ENCODE results near the gene KPNA1.

The KPNA1 gene

DNA sequence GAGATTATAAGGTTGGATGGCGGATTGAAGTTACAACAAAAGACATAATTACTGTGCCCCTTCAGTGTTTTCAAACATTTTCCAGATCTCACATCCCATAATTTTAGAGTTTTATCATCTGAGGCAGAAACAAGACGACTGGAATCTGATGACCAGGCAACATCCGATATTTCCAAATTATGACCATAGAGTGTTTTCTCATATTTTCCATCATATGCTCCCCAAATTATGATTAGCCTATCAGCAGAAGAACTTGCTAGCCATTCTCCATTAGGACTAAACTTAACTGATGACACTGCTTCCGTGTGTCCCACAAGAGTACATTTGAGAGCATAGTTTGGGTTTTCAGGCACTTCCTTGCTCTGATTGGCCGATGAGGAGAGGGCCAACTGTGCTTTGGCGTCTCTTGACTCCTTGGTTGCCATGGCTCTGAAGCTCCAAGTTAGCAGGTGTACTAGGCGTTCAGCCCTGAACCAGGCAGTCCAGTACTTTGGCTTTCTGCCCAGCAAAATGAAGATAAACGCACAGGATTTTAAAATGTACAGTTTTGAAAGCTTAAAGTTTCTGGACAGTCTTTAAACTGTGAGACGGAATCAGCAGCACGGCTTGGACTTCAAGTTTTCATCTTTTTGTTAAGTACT lies 99.5 kb downstream of the KPNA1 start:
- FAIRE-seq (no peak), DNase-seq (ENCODE audit: insufficient read length, low spot score) (peak; percentile 38)
- TF ChIP-seq SPI1 (IDR thresholded peaks at IDR 0.05; ENCODE audit: low read depth, low read length) (peak; percentile 61), POLR2A (IDR thresholded peaks at IDR 0.05; ENCODE audit: low read depth, low read length) (no peak)

DNA sequence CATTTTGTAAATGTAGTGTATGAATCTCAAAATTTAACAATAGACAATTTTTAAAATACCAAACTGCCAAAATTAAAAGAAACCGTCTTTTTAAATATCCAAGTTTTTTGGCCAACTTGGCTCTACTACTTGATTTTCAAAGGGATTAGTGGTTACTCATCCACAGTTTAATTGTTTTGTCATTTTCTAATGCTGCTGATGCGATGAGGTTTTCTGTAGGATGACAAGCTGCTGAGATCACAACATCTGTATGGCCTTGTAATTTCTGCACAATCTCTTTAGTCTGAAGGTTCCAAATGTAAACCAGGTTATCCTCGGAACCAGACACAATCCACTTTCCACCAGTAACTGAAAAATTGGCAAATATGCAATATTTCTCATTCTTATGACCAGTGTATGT lies 100.3 kb downstream of the KPNA1 start:
- TF ChIP-seq POU2F2 (IDR thresholded peaks at IDR 0.05; ENCODE audit: low read depth, low read length), result no peak
- no peak for TF ChIP-seq POLR2AphosphoS5 (IDR thresholded peaks at IDR 0.05; ENCODE audit: low read depth, low read length)
- no peak for TF ChIP-seq POLR2A (IDR thresholded peaks at IDR 0.05; ENCODE audit: low read depth, low read length)
- TF ChIP-seq TAF1 (IDR thresholded peaks at IDR 0.05; ENCODE audit: low read depth, low read length), result no peak
- no peak for TF ChIP-seq SPI1 (IDR thresholded peaks at IDR 0.05; ENCODE audit: low read depth, low read length)
- TF ChIP-seq PAX5 (IDR thresholded peaks at IDR 0.05; ENCODE audit: insufficient read depth, low read length, severe bottlenecking), result no peak
- FAIRE-seq (no peak), DNase-seq (ENCODE audit: insufficient read length, low spot score) (no peak)

DNA sequence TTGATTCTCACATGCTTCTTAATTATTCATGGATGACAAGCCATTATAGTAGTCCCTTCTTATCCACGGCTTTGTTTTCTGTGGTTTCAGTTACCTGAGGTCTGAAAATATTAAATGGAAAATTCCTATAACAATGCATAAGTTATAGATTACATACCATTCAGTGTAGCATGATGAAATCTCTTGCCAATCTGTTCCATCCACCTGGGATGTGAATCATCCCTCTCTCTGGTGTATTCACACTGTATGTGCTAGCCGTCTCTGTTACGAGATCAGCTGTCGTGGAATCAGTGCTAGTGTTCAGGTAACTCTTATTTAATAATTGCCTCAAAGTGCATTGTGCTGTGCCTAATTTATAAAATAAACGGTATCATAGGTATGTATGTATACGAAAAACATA lies 104.1 kb downstream of the KPNA1 start:
- DNase-seq (ENCODE audit: insufficient read length, low spot score) (no peak), FAIRE-seq (peak; percentile 48)
- TF ChIP-seq PAX5 (IDR thresholded peaks at IDR 0.05; ENCODE audit: insufficient read depth, low read length, severe bottlenecking) (no peak), POLR2AphosphoS5 (IDR thresholded peaks at IDR 0.05; ENCODE audit: low read depth, low read length) (no peak), POLR2A (IDR thresholded peaks at IDR 0.05; ENCODE audit: low read depth, low read length) (no peak), TAF1 (IDR thresholded peaks at IDR 0.05; ENCODE audit: low read depth, low read length) (no peak)

DNA sequence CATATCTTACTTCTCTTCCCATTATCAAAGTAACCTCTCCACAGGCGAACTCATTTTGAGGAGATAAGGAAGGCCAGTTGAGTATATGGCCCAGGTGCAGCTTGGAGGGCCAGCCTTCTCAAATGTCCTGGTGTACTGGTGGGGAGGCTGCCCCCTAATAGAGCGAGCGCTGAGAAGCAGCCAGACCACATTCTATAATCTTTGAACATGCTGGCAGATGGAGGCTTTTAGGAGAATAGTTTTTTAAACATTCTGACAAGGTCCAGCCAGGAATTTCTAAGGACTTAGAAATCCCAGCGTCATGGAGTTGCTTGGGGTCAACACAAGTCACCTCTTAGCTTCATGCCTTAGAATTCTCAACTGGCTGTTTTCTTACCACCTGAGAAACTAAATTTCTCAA lies 104.6 kb downstream of the KPNA1 start:
- TF ChIP-seq PAX5 (IDR thresholded peaks at IDR 0.05; ENCODE audit: insufficient read depth, low read length, severe bottlenecking) (no peak), POLR2A (IDR thresholded peaks at IDR 0.05; ENCODE audit: low read depth, low read length) (no peak), POU2F2 (IDR thresholded peaks at IDR 0.05; ENCODE audit: low read depth, low read length) (no peak), SPI1 (IDR thresholded peaks at IDR 0.05; ENCODE audit: low read depth, low read length) (no peak), TAF1 (IDR thresholded peaks at IDR 0.05; ENCODE audit: low read depth, low read length) (no peak), POLR2AphosphoS5 (IDR thresholded peaks at IDR 0.05; ENCODE audit: low read depth, low read length) (no peak)
- DNase-seq (ENCODE audit: insufficient read length, low spot score) (no peak), FAIRE-seq (no peak)

DNA sequence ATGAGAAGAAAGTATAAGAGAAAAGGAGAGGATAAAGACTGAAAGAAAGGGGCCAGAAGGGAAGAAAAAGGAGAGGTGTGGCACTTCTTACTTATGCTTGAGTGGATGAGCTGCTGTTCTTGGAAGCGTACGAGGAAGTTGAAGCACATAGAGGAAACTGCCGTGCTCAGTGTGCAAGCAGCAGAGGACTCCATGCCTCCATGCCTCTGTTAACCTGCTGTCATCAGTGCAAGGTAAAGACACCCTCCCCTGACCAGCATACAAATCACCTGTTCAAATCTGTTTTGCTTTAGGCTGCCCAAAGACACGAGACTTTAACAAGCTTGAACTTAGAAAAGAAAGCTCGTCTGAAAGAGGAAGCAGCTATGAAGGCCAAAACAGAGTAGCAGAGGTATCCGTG lies 105.3 kb downstream of the KPNA1 start:
- TF ChIP-seq PAX5 (IDR thresholded peaks at IDR 0.05; ENCODE audit: insufficient read depth, low read length, severe bottlenecking) (no peak), POLR2A (IDR thresholded peaks at IDR 0.05; ENCODE audit: low read depth, low read length) (no peak), SPI1 (IDR thresholded peaks at IDR 0.05; ENCODE audit: low read depth, low read length) (no peak), TAF1 (IDR thresholded peaks at IDR 0.05; ENCODE audit: low read depth, low read length) (no peak), POU2F2 (IDR thresholded peaks at IDR 0.05; ENCODE audit: low read depth, low read length) (no peak), POLR2AphosphoS5 (IDR thresholded peaks at IDR 0.05; ENCODE audit: low read depth, low read length) (no peak)
- FAIRE-seq (no peak), DNase-seq (ENCODE audit: insufficient read length, low spot score) (no peak)

DNA sequence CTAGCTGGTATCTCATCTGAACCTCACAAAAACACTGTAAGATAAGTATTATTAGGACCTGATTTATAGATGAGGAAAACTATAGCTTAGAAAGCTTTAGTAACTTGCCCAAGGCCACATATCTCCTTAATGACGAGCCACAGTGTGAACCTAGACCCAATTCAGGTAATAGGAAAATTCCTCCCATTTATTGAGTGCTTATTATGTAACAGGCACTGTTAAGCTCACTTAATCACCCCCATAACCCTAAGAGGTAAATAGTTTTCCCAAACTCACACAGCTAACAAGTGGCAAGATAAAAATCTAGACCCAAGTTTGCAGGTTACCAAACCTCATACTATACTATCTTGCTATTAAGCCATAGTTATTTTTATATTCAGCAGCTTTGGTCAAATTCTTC lies 106.8 kb downstream of the KPNA1 start:
- no peak for TF ChIP-seq TAF1 (IDR thresholded peaks at IDR 0.05; ENCODE audit: low read depth, low read length)
- TF ChIP-seq POLR2A (IDR thresholded peaks at IDR 0.05; ENCODE audit: low read depth, low read length), result no peak
- TF ChIP-seq POLR2AphosphoS5 (IDR thresholded peaks at IDR 0.05; ENCODE audit: low read depth, low read length), result no peak
- TF ChIP-seq POU2F2 (IDR thresholded peaks at IDR 0.05; ENCODE audit: low read depth, low read length), result no peak
- TF ChIP-seq SPI1 (IDR thresholded peaks at IDR 0.05; ENCODE audit: low read depth, low read length), result no peak
- no peak for TF ChIP-seq PAX5 (IDR thresholded peaks at IDR 0.05; ENCODE audit: insufficient read depth, low read length, severe bottlenecking)
- no peak for DNase-seq (ENCODE audit: insufficient read length, low spot score)
- FAIRE-seq, result no peak

DNA sequence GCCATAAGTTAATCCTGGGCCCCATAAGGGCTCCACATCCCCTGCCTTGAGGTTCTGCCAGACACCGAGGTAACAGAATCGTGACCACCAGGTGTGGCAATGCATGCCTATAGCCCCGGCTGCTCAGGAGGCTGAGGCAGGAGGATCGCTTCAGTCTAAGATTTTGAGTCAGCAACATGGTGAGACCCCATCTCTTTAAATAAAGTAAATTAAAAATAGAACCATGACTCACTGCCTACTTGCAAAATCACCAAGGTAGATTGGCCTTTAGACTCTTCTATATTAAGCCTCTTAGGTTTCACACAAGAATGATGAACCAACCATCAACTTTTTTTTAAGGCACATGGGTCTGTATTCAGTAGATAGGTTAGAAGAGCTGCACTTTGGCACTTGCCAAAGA lies 108.5 kb downstream of the KPNA1 start:
- no peak for DNase-seq (ENCODE audit: insufficient read length, low spot score)
- TF ChIP-seq PAX5 (IDR thresholded peaks at IDR 0.05; ENCODE audit: insufficient read depth, low read length, severe bottlenecking) (no peak), TAF1 (IDR thresholded peaks at IDR 0.05; ENCODE audit: low read depth, low read length) (no peak), POLR2A (IDR thresholded peaks at IDR 0.05; ENCODE audit: low read depth, low read length) (no peak), SPI1 (IDR thresholded peaks at IDR 0.05; ENCODE audit: low read depth, low read length) (no peak), POLR2AphosphoS5 (IDR thresholded peaks at IDR 0.05; ENCODE audit: low read depth, low read length) (no peak), POU2F2 (IDR thresholded peaks at IDR 0.05; ENCODE audit: low read depth, low read length) (no peak)
- no peak for FAIRE-seq

DNA sequence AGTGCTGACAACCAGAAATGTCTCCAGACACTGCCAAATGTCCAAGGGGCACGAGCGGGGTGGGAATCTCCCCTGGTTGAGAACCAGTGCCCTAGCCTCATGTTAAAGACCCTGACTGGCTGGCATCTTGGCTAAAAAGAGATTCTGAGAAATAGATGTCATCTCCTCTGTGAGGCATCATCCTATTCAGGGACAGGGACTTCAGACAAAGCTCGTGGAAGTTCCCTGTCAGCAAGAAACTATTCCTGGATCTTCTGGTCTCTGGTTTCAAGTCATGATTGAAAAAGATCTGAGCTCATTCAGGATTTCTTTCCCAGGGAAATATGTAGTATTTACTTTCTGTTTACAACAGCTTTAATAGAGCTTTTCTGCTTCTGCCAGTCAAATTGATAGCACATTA lies 109.7 kb downstream of the KPNA1 start:
- no peak for FAIRE-seq
- no peak for DNase-seq (ENCODE audit: insufficient read length, low spot score)
- no peak for TF ChIP-seq PAX5 (IDR thresholded peaks at IDR 0.05; ENCODE audit: insufficient read depth, low read length, severe bottlenecking)
- no peak for TF ChIP-seq SPI1 (IDR thresholded peaks at IDR 0.05; ENCODE audit: low read depth, low read length)
- TF ChIP-seq POLR2AphosphoS5 (IDR thresholded peaks at IDR 0.05; ENCODE audit: low read depth, low read length), result no peak
- no peak for TF ChIP-seq TAF1 (IDR thresholded peaks at IDR 0.05; ENCODE audit: low read depth, low read length)
- TF ChIP-seq POU2F2 (IDR thresholded peaks at IDR 0.05; ENCODE audit: low read depth, low read length), result no peak
- TF ChIP-seq POLR2A (IDR thresholded peaks at IDR 0.05; ENCODE audit: low read depth, low read length), result no peak

DNA sequence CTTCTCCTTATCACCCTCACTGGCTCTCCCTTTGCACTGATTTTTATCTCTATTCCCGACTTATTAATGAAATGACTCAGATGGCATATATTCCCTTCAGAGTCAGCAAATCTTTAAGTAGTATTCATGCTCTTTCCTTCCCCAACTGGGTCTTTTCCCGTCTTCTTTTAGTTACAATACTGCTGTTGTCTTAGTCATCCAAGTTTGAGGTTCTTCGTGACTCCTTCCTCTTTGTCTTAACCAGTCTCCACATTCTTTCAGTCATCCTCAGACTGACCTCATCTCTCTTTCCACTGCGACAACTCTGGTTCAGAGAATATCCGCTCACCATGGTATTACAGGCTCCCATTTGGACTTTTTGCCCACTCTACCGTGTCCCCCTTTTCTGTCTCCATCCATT lies 111.2 kb downstream of the KPNA1 start:
- no peak for DNase-seq (ENCODE audit: insufficient read length, low spot score)
- no peak for FAIRE-seq
- TF ChIP-seq POU2F2 (IDR thresholded peaks at IDR 0.05; ENCODE audit: low read depth, low read length) (no peak), SPI1 (IDR thresholded peaks at IDR 0.05; ENCODE audit: low read depth, low read length) (no peak), POLR2AphosphoS5 (IDR thresholded peaks at IDR 0.05; ENCODE audit: low read depth, low read length) (no peak), POLR2A (IDR thresholded peaks at IDR 0.05; ENCODE audit: low read depth, low read length) (no peak), PAX5 (IDR thresholded peaks at IDR 0.05; ENCODE audit: insufficient read depth, low read length, severe bottlenecking) (no peak)

DNA sequence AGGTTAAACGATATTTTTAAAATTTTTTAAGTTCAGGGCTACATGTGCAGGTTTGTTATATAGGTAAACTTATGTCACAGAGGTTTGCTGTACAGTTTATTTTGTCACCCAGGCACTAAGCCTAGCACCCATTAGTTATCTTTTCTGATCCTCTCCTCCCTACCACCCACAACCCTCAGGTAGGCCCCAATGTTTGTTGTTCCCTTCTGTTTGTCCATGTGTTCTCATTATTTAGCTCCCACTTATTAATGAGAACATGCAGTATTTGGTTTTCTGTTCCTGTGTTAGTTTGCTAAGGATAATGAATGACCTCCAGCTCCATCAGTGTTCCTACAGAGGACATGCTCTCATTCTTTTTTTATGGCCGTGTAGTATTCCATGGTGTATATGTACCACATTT lies 115.8 kb downstream of the KPNA1 start:
- FAIRE-seq, result peak; percentile 35
- no peak for DNase-seq (ENCODE audit: insufficient read length, low spot score)
- TF ChIP-seq SPI1 (IDR thresholded peaks at IDR 0.05; ENCODE audit: low read depth, low read length), result no peak
- no peak for TF ChIP-seq POLR2A (IDR thresholded peaks at IDR 0.05; ENCODE audit: low read depth, low read length)
- no peak for TF ChIP-seq TAF1 (IDR thresholded peaks at IDR 0.05; ENCODE audit: low read depth, low read length)
- no peak for TF ChIP-seq POU2F2 (IDR thresholded peaks at IDR 0.05; ENCODE audit: low read depth, low read length)
- TF ChIP-seq POLR2AphosphoS5 (IDR thresholded peaks at IDR 0.05; ENCODE audit: low read depth, low read length), result no peak
- TF ChIP-seq PAX5 (IDR thresholded peaks at IDR 0.05; ENCODE audit: insufficient read depth, low read length, severe bottlenecking), result no peak

Measured in GM12891 (cell line).